Fibroblast of lung (primary cell): ENCODE data around the gene COX17.

ENCODE experiments used
- CTCF ChIP-seq, 2 donors: IDR thresholded peaks in 1 of 2; conservative IDR thresholded peaks in 1 of 2; 1 replicate in 1 of 2; 2 replicates in 1 of 2; pipeline ENCODE4 v1.5.1; 2011 to 2012; ENCODE audit warnings: low read length in 2 of 2, control low read depth in 1 of 2, inconsistent platforms in 1 of 2, low read depth in 1 of 2, mild to moderate bottlenecking in 1 of 2
- EZH2 ChIP-seq: IDR thresholded peaks from 2 replicates; pipeline ENCODE4 v1.5.1; 2012; ENCODE audit warnings: low read length, control low read depth, mild to moderate bottlenecking; ENCODE audit errors: missing control alignments

- TF ChIP-seq CTCF (conservative IDR thresholded peaks at IDR 0.05 in 1 of 2, IDR thresholded peaks at IDR 0.05 in 1 of 2; ENCODE audit: low read depth in 1 of 2, low read length in 2 of 2): no peak
- TF ChIP-seq EZH2: no peak
These were observed 35.8 kb downstream of the COX17 start for GRCh38 chr3:119641416-119641815.
